AG09319 (cell line): ENCODE data around the gene CHSY3.

ENCODE experiments used
- DNase-seq: peaks from one replicate; pipeline ENCODE4 v3.0.0-alpha.2; 2010; ENCODE audit warnings: low read depth; ENCODE audit errors: extremely low read depth
- CTCF ChIP-seq: IDR thresholded peaks from 2 replicates; pipeline ENCODE4 v1.5.1; 2011; ENCODE audit warnings: low read depth, mild to moderate bottlenecking, inconsistent platforms, low read length, moderate library complexity

CHSY3 gene

GRCh38 chr5:130137681-130138080 lies 233.4 kb downstream of the CHSY3 start:
- TF ChIP-seq CTCF = no peak
- DNase-seq = no peak

GRCh38 chr5:130138406-130139045 lies 234.3 kb downstream of the CHSY3 start:
- no peak for TF ChIP-seq CTCF
- DNase-seq = no peak

GRCh38 chr5:130141659-130142320 lies 237.5 kb downstream of the CHSY3 start:
- DNase-seq = no peak
- peak; percentile 83 for TF ChIP-seq CTCF

- no peak for TF ChIP-seq CTCF
- DNase-seq = no peak
Observed at GRCh38 chr5:130151239-130151638, 247.0 kb downstream of the CHSY3 start.

- TF ChIP-seq CTCF = no peak
- DNase-seq = no peak
Observed at GRCh38 chr5:130155345-130156011, 251.2 kb downstream of the CHSY3 start.

- no peak for TF ChIP-seq CTCF
- no peak for DNase-seq
Observed at GRCh38 chr5:130158036-130158435, 253.8 kb downstream of the CHSY3 start.

GRCh38 chr5:130159968-130160367 lies 255.7 kb downstream of the CHSY3 start:
- TF ChIP-seq CTCF = no peak
- no peak for DNase-seq
